Fibroblast of peridontal ligament (primary cell): Measurements from ENCODE around the gene DPM2.

Experiments used
- DNase-seq: peaks from one replicate; pipeline ENCODE4 v3.0.0-alpha.2; 2010; ENCODE audit errors: extremely low read depth

The DPM2 gene

DNA sequence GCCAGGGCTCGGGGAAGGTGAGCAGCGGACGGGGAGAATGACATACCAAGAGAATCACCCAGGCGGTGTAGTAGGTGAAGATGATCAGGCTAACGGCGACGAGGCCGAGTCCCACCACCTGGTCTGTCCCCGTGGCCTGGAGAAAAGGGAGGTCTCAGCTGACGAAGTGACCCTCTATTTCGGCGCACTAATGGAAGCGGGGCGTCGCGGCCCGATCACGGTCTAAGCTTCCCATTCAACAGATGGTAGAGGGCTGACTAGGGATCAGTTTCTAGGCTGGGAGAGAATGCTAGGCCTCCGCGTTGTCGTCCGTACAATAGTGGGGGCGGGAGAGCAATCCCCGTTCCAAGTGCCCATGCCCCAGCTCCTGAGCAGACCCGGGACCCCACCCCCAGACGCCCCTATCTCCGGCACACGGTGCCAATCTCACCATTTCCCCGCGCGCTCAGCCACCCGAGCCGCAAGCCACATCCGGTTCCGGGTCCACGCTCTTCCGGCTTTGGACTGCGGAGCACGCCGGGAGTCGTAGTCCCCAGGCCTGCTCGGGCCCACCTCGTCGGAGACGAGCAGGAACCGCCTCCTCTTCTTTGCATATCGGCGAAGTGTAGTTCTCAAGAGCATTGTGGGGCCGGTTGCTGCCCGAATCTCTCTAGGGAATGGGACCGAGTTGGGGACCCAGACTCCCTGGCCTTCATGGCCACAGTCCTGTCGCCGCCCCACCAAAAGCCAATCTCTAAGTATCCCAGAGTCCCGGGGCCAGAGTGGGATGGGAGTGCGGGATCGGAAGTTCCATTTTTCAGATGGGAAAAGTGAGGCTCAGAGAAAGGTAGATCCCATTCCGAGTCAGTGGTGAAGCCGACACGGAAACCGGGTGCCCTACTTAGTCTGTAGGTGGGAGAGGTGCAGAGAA is at the start of gene DPM2:
Gene DPM2 (minus strand): TSS at position 467 of the 910 bp plus-strand sequence. CDS start 34 bp downstream, at position 433.
- peak; percentile 71 for DNase-seq

DNA sequence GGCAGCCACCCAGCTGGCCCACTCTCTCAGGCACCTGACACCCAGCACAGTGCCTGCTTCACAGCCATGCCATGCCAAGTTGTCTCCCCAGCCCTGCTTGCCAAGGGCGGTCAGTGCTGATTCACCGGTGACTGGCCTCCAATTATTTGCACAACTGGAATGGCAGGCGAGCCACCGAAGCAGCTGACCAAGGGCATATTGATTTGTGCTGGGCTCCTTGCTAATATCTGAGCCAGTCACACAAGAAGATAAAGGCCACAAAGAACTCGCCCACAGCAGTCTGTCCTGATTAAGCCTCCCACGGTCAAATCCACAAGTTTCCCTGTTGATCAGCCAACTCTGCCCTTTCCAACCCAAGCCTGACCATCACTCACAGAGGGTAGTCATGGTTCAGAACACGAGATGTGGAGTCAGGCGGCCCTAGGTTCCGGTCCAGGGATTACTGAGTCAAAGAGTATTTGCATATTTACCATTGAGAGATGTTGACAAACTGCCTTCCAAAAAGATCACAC is 49.5 kb upstream of the DPM2 start:
- DNase-seq = peak; percentile 52

- no peak for DNase-seq
Measured at GRCh38 chr9:127985011-127985410, 47.4 kb upstream of the DPM2 start.

GRCh38 chr9:127983847-127984289 is 46.2 kb upstream of the DPM2 start:
- DNase-seq = no peak

GRCh38 chr9:127982912-127983311 is 45.3 kb upstream of the DPM2 start:
- DNase-seq = no peak

DNA sequence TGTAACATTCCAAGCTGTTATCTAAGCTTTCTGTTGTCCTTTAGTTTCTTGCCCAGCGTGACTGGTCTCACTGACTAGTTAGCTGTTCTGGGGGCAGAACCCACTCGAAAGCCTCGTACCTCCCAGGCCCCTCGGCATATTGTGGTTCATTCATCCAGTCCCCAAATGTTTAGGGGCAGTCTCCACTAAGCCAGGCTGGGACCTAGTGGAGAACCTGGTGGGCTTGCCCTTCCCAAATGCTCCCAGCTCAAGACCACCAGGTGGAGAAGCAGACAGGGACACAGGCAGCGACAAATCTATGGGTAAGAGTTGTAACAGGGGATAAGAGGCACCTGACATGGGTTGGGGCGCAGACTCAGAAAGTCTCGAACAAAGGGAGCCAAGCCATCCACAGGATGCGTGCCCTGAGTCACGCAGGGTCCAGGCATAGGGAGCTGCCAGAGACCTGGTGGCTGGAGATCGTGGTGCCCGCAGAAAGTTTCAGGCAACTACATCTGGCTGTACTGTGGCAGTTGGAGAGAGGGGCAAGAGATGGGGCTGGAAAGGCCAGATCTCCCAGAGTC is 44.0 kb upstream of the DPM2 start:
- DNase-seq = no peak

DNA sequence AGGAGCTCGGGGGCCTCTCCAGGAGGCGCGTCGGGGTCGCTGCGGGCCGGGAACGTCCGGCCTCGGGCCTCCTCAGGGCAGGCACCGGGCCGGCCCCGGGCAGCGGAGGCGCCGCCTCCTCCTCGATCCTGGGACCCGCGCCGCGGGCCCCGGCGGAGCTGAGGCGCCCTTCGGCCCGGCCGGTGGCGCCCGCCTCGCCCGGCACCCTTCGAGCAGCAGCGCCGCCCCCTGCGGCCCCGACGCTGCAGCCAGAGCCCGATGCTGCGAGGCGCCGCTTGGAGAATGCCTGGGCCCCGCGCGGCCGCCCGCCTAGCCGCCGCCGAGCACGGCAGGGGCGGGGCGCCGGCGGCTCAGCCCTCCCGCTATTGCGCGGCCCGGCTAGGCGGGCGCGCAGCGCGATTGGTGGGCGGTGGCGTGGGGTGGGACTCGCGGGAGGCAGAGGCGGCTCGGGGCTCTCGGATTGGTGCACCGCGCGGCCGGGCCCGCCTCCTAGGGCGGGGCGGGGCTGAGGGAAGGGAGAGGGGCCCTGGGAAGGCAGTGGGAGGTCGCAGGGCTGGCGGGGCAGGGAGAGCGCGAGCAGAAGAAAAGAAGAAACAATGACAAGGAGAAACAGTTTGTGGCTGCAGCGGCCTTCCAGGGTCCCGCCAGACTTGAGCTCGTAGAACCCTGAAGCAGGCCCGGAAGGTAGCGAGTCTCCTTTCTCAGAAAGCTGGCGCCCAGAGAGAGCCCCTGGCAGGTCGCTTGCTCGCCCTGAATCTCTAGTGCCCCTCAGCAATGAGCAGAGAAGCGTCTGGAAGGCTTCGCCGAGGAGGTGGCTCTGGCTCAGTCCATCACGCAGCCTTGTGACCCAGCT is 43.3 kb upstream of the DPM2 start, which contains the start of gene EEIG1:
Gene EEIG1 (minus strand): TSS at position 284 of the 853 bp plus-strand sequence. CDS start 852 bp downstream, outside the sequence.
- DNase-seq = peak; percentile 79

GRCh38 chr9:127980060-127980705 is 42.5 kb upstream of the DPM2 start:
- DNase-seq = no peak

GRCh38 chr9:127979333-127980059 is 41.8 kb upstream of the DPM2 start:
- DNase-seq = peak; percentile 41

DNA sequence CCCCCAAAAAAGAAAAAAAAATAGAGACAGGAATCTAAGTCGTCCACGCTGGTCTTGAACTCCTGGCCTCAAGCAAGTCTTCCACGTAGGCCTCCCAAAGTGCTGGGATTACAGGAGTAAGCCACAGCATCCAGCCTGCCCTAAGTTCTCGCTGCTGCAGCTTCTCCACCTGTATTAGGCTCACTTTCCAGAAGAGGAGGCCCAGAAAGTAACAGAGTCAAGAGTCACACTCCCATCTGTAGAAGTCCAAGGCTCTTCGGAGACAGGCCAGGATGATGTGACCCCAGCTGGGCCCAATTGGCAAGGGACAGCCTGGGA is 41.3 kb upstream of the DPM2 start:
- DNase-seq = no peak

DNA sequence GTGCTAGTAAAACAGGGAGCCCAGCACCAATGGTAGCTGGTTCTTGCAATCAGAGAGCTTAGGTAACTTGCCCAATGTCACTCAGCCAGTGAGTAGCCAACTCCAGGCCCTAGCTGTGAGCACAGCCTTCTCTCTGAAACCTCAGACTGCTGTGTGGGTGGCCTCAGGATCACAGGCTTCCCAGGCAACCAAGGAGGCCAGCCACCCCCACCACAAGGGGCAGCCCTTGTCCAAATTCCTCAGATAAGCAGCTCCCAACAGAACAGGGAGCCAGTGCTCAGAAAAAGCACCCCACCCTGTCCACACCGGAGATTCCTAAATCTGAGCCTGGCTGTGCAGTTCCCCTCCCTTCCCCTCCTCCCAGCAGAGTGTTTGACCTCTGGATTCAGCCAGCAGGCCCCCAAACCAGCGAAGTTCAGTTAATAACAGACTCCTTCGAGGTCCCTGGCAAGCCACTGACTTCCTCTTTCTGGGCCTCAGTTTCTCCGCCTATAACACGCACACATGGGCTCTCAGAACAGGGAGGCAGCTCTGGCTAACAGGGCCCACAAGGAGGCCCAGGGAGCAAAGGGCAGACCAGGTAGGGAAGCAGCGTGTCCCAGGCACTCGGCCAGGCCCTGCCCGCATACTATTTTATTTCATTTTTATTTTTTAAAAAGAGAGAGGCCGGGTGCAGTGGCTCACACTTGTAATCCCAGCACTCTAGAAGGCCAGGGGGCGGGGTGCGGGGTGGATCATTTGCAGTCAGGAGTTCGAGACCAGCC is 40.4 kb upstream of the DPM2 start:
- peak; percentile 72 for DNase-seq

- DNase-seq = no peak
Measured at GRCh38 chr9:127977009-127977883, 39.6 kb upstream of the DPM2 start.

DNA sequence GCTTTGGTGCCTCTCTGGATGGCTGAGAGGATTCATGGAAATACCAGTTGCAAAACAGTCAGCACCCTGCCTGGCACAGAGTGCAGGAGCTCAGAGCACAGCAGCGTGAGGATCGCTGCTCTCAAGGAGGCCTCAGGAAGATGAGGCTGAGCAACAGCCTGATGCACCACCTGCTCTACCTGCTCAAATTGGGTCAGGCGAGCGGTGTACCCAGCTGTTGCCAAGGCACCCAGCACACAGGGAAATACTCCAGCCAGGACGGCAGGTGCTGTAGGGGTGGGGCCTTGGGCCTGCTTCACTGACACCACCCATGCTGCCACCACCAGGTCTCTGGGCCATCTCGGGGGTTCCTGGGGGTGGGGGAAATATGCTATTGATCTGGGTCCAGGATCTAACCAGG is 38.8 kb upstream of the DPM2 start:
- no peak for DNase-seq

DNA sequence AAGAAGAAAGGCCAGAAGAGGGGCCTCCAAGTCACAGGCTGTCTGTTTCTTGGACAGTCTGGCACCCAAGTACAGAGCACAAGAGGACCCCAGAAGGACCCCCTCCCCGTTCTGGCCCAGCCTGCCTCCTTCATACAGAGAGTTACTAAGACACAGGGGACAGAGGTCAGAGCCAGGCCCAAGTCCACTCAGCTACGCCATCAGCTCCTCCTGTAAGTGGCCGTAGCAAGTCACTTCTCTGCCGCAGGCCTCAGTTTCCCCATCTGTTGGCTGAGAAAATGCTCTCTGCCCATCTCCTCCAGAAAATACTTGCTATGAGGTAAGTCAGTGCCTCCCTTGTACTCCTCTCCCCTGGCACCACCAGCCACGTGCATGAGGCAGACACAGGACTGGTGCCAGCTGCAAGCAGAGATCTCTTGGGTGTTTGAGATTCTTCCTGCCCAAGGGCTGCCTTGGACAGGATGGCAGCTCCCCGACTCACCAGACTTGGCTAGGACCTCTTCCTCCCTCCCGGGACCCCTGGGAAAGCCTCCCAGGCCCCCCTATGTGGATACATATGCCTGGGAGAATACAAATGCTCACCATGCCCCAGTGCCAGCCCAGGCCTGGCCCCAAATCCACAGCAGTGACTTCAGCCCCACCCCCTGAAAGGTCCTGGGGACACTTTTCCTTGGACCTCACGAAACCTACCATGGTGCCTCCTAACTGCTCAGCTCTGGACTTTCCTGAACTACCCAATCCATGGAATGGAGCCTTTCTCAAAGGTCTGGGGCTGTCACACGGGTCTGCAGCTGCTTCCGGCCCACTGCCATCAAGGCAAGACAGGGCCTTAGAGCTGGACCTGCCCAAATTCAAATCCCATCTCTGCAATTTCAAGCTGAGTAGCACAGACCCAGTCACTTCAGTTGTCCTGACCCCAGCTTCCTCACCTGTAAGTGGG is 38.0 kb upstream of the DPM2 start:
- DNase-seq = no peak

DNA sequence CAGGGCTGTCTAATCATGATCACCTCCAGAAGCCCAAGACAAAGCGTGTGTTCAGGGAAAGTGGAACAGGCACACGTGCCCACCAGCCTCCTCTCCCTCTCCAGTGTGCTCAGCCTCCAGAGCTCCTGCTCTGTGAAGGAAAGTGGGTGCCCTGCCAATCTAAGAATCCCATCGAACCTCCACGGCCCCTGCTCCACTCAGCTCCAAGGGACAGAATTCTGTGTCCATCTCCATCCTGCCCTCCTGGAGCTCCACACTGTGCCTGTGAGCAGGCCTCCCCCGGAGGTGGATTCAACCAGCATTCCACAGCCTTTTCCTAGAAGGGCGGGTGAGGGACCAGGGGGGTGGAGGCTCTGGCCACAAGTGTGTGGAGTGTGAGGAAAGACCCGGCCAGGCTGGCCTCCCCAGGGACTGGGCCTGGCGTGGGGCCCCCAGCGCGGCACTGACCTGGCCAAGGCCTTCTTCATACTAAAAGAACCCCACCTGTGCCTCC is 37.2 kb upstream of the DPM2 start:
- no peak for DNase-seq

DNA sequence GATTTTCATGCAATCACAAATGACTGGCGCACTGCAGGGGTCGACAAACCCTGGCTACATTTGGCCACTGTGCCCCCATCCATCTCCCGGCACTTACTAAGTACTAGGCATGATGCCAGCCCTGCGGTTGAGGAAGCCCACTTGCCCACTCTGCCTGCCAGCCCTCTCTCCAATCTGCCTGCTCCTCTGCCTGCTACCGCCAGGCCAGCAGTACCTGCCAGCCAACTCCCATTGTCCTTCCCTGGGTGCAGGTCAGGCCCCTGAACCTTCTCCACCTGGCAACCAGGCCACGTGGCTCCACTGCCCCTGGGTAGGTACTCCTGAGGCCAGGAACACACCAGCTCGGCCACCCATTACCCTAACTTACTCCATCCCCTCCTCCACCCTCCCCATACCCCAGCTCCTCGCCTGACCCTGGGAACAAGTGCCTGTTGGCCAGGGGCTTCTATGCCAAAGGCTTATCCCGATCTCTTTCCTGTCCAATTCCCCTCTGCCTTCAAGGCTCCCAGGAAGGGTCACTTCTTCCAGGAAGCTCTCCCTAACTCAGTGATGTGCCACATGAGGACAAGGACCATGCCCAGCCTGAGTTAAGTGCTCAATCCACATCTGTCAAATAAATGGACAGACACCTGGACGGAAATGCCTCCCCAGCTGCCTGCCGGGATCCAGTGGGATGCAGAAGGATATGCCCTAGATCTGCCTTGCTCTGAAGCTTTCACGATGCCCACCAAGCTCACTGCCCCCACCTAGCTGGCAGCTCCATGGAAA is 36.5 kb upstream of the DPM2 start:
- DNase-seq = no peak
